Activated CD4-positive, alpha-beta T cell treated with anti-CD3 and anti-CD28 coated beads, Interleukin-2, amount 50 U/mL, for 16 hours (primary cell): ENCODE data around the gene TTC34.
A peak's percentile ranks its signal among the peaks of the same experiment; 100 is the strongest.

ENCODE experiments used
- DNase-seq: peaks from one replicate; pipeline ENCODE4 v3.0.0-alpha.2; 2020

The TTC34 gene

GRCh38 chr1:2587071-2587859 is 214.2 kb downstream of the TTC34 start:
- peak; percentile 12 for DNase-seq

GRCh38 chr1:2586154-2587070 is 215.1 kb downstream of the TTC34 start, which contains the start of gene PRXL2B:
Gene PRXL2B, plus strand, starts transcription at chr1:2586777. Its CDS starts 109 bp downstream, at chr1:2586886.
- peak; percentile 99 for DNase-seq
